CD4-positive, alpha-beta T cell treated with Interleukin-17A for 4 hours (primary cell): Measurements from ENCODE around the gene AMZ1.

ENCODE experiments used
- DNase-seq: peaks from one replicate; pipeline ENCODE4 v3.0.0-alpha.2; 2020; ENCODE audit warnings: mixed read lengths

Gene AMZ1

DNA sequence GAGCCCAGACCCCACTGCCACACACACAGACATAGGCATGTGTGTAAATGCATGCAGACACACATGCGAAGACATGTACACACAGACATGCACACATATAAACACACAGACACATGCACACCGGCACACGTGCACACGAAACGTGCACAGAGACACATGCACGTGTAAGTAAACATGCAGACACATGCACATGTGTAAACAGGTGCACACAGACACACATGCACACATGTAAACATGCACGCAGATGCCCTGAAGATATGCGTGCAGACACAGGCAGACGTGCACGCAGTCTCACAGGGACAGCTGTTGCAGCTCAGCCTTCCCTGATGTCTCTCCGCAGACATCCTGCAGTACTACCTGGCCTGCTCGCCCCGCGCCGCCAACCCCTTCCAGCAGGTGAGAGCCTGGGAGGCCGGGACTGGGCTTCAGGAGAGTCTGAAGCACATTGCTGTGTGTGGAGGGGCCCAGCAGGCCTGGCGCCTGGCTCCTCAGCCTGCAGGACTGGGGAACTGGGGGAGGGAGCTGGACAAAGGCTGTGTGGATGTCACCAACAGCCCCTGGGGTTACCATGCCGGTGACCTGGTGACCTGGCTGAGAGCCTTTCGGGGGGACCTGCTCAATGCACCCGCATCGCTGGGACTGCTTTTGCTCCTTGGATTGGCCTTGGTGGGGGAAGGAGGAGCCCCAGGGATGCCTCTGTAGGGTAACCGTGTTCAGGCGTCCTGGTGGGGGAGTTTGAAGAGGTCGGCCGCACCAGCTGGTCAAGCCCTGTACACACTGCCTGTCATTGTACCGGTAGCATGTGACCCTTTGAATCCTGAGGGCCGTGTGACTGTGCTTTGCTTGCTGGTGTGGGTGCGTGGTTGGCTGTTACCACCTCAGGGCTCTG is 35.9 kb upstream of the AMZ1 start:
- no peak for DNase-seq

DNA sequence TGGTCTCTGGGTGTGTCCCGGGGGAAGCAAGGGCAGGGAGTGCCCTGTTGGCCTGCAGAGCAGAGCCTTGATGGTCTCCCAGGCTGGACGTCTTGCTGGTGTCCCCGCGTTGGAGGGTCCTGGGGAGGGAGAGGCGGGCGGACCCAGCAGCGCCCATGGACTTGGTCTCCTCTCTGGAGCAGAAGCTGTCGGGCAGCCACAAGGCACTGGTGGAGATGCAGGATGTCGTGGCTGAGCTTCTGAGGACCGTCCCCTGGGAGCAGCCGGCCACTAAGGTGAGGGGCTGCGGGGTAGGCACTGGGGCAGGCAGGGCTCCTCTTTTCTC is 35.3 kb upstream of the AMZ1 start:
- no peak for DNase-seq

DNA sequence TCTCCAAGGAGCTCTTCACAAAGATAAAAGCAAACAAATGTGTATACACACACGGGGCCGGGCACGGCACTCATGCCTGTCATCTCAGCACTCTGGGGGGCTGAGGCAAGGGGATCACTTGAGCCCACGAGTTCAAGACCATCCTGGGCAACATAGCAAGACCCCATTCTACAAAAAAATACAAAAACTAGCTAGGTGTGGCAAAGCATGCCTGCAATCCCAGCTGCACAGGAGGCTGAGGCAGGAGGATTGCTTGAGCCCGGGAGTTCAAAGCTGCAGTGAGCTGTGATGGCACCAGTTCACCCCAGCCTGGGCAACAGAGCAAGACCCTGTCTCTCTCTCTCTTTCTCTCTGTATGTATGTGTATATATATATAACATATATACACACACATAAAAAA is 33.9 kb upstream of the AMZ1 start:
- DNase-seq, result no peak

DNA sequence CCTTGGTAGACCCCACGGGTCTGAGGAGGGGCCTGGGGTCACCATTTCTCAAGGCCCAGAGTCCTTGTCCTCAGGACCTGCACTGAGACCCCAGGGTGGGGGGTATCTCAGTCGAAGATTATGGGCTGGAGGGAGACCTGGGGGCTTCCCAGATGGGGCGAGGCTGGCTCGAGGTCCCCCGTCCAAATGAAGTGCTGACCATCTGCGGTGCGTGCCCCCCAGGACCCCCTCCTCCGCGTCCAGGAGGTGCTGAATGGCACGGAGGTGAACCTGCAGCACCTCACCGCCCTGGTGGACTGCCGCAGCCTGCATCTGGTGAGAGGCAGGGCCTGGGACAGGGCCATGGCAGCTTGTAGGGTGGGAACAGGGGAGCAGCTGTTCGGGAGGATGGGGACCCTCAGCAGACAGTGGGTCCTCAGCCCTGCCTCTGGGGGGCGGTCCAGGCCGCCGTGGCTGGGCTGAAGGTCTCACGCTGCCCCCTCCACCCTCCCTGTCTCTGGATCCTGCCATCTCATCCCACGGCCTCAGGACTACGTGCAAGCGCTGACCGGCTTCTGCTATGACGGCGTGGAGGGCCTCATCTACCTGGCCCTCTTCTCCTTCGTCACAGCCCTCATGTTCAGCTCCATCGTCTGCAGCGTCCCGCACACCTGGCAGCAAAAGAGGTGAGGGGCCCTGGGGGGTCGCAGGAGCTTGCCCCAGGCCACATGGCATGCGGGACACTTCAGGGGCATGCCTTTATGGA is 32.0 kb upstream of the AMZ1 start:
- no peak for DNase-seq

DNA sequence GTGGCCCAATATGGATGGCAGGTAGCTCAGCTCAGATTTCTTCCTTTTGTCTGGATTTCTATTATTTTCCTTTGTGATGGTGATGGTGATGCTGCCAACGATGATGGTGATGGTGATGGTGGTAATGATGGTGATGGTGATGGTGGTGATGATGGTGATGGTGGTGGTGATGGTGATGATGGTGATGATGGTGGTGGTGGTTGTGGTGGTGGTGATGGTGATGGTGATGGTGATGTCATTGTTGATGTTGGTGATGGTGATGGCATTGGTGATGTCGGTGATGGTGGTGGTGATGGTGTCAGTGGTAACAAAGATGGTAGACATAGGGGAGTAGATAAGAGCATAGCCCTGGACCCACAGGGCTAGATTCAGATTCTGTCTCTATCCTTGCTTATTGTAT is 30.8 kb upstream of the AMZ1 start:
- no peak for DNase-seq

DNA sequence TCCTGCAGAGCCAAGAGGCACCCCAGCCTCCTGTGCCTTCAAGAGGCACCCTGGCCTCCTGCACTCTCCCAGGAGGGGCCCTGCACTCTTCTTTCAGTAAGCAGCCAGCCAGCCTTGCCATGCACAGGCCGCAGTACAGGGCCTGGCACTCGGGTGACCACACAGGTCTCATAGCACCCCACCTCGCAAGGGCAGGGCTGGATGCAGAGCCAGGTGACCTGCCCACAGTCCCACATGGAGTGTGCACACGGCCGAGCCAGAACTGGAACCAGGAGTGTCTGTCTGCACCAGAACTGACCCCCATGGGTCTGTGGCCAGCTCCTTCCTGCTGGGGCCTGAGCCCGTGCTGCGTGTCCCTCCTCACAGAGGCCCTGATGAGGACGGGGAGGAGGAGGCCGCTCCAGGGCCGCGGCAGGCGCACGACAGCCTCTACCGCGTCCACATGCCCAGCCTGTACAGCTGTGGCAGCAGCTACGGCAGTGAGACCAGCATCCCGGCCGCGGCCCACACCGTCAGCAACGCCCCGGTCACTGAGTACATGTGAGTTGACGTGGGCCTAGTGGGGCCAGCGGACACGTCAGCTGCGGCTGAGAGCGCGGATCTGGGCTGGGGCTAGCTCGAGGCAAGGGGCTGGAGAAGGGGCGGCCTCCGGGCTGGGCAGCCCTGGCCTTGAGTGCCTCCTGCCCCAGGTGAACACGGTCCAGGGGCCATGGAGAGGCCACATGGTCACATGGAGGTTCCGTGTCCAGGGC is 29.9 kb upstream of the AMZ1 start:
- DNase-seq, result no peak

DNA sequence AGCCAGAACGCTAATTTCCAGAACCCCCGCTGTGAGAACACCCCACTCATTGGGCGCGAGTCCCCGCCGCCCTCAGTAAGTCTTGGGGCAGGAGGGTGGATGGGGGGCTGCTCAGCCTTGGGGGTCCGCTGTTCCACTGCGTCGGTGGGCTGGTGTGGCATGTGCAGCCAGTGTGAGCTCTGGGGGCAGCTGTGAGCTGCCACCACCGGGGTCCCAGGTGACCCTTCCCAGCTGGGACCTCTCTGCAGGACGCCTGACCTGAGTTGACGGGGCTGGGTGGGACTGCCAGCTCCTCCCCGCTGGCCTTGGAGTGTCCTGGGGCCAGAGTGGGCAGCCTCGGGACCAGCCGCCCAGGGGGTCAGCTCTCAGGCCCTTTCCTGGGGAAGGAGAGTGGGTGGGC is 29.1 kb upstream of the AMZ1 start:
- no peak for DNase-seq

DNA sequence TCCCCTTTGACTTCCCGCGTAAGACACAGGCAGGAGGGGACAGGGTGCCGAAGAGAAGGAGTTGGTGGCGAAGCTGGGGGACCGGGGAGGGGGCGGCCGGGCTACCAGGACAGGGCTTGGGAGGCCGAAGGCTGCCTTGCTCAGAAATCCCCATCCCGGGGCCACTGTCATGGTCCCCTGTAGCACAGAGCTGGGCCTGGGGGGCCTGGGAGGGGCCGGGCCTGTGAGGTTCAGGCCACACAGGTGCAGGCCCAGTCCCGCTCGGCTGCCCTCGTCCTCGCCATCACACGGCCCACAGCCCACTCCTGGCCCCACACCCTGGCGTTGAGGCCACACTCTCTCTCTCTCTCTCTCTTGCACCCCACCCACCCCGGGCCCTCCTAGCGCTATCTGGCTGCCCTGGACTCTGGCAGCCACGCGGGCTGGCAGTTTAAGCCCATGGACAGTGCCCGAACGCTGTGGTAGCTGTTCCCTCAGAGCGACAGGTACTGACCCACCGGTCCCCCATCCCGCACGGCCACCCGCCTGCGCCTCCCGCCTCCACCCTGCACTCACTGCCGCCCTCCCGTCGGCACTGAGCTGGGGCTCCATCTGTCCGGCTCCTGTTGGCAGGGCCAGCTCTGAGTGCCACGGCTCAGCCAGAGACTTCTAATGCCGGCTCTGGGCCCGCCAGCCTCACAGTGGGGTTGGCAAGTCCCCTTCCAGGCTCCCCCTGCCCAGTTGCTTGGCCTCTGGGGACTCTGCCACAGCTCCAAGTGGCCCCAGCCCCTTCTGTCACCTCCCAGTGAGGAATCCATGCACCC is 28.2 kb upstream of the AMZ1 start:
- no peak for DNase-seq

DNA sequence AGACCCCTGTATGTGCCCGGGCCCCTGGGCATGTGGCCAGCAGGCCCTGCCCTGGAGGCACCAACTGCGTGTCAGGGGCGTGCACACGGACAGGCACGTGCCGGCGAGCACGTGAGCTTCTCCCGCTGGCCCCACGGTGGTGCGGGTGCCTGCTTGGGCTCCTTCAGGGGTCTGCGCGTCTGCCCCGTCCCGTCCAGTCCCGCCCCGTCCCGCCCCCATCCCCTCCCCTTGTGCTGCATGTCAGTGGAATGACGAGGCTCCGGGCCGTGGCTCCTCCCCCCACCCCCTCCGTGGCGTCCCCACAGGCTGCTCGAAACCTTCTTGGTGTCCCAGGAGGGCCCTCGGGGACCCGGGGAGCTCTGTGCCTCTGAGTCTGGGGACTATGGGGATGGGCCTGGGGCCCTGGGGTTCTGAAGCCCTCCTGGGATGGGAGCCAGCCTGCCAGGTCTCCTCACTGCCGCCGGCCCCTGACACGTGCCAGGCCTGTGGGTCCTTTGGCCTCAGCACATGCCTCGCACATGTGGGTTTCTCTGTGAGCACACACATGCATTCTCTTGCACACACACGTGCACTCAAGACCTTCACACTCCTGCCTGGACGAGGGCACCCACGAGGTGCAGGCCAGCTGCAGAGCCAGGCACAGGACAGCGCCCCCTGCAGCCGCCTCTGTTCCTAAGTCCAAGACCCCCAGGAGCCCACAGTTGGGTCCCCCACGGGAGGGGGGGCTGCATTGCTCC is 27.5 kb upstream of the AMZ1 start:
- no peak for DNase-seq

DNA sequence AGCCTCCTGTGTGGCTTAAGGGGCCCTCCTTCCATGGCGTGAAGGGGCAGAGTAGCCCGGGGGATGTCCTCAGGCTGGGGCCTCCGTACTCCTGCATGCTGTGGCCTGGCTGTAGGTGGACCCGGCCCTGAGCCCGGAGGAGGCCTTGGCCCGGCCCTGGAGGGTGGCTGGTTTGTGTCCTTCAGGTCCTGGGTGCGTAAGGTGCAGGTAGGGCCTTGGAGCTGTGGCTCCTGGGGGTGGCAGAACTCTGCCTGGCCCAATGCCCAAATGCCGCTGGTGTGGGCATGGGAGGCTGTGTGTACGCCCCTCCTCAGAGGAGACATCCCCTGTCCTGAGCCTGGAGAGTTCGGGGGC is 26.9 kb upstream of the AMZ1 start:
- no peak for DNase-seq

DNA sequence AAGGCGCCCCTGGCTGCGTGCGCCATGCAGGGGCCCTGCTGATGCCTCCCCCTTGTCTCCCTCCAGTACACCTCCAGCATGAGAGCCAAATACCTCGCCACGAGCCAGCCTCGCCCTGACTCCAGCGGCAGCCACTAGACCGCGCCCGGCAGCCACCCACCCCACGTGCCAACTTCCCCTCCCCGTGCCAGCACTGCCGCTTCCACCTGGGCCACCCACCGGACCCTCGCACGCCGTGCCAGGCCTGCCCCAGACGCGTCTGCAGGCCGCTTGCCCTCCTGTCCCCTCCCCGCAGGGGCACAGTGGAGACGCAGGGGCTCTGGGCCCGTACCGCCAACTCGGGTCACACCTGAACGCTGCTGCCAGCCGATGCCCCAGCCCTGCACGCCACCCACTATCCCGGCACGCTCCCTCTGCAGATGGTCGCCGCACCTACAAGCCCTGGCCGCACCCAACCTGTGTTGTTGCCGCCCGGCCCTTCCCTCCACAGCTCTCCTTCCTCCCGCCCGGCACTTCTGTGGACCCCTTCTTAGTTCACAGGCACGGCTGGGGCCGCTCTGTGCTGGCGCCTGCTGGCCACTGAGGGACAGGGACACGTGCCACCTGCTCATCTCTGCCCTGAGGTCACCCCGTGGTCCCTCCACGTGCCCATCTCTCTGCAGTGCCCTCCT is 26.3 kb upstream of the AMZ1 start:
- DNase-seq, result no peak

DNA sequence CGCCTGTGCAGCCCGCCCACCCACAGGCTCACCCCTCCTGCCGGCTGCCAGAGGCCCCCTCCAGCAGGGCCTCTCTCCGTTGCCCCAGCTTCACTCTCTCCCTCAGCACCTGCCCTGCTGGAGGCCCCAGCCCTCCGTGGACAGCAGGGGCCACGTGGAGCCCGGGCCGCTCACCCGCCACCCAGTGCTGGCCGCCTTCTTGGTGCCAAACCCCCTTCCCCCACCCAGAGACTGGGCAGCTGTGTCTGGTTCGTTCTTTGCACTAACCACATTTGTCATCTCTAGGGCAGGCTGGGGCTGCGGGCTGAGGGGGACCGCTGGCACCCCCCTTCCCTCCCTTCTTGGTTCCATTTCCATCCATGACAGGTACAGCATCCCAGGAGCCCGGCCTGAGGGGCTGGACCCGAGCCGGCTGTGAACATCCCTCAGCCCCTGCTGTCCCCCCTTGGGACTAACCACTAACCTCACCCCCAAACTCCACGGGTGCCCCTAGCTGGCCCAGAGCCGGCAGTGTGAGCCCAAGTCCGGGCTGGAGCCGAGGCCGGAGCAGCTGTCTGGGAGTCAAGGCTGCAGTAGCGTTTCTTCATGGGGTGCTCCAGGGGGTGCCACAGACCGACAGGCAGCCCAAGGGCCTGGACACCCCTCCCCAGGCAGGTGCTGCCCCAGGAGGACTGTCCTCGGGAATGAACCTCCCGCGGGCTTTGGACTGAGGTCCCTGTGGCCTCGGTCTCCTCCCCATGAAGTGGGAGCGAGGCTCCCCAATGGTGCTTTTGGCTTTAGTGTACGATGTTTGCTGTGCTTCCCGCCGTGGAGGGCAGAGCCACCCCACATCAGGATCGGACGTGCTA is 25.5 kb upstream of the AMZ1 start:
- no peak for DNase-seq

DNA sequence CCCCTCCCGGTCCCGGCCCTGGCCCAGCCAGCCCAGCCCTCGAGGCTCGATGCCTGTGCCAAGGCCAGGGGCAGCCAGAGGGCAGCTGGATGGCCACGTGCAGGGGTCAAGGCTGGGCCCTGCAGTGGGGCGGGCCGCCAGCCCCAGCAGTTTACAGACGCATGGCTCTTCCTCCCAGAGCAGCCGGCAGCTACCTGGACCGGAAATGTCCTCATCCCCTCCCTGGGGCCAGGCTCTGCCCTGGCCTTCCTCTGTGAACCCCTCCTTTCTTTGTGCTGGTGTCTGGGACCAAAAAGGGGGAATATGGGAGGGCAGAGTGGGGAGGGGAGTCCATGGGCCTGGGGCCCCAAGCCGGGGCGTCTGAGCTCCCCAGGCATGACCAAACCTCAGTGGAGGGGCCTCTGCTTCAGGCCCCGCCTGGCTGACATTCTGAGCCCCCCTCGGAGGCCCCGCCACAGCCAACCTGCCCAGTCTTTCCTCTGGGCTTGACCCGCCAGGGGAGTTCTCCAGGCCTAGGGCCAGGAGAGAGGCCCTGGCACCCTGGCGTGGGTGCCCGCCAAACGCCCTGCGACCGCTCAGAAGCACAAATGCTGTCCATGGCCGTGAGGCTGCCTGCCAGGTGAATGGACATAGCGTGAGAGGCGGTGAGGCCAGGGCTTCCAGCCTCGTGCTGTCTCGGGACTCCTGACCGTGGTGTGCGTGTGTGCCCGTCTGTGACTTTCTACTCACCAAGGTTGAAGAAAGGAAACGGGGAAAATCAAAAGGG is 24.7 kb upstream of the AMZ1 start:
- no peak for DNase-seq

DNA sequence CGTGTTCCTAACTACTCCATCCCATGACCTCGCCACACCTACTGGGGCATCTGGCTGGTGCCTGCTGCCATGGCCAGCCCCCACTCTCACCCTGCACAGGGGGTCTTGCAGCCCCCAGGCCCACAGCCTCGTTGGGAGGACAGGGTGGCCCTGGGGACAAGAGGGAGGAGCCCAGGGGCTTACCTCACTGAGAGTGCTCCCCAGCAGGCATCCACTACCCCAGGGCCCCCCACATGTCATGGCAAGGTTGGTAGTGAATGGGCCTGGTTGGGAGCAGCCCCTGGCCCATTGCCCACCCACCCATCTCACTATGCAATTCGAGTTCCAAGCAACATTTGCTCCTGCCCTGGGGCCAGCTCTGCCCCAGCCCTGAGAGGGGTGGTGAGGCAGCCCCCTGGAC is 24.0 kb upstream of the AMZ1 start:
- no peak for DNase-seq

DNA sequence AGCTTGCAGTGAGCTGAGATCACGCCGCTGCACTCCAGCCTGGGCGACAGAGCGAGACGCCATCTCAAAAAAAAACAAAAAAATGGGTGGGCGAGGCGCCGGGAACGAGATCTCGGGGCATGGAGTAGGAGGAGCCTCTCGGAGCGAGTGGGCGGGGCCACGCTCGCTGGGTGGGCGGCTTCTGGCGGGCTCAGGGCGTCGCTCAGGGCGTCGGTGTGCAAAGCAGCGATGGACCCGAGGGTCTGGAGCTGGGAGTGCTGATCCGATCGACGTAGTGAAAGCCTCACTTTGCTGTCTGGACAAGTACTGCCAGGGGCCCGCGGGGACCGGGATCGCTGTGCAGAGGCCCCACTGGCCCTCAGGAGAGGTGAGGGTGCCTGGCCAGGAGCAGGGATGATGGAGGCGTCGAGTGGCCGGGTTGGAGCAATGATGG is 22.6 kb upstream of the AMZ1 start:
- no peak for DNase-seq

DNA sequence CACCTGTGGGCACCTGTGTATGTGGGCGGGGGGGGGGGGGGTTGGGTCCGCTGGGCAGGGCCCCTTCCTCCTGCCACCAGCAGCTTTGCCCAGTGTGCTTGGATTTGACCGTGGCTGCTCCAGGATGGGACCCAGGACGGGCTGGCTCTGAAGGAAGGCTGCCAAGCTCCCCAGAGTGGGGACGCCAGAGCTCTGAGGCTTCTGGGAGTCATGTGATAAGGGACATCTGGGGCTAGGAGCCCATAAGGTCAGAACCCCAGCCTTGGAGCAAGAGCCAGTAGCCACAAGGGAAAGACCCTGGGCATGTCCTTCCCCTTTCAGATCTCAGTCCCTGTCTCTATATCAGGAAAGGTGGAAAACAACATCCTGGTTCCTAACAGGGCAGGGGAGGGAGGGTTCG is 21.8 kb upstream of the AMZ1 start:
- DNase-seq, result no peak

DNA sequence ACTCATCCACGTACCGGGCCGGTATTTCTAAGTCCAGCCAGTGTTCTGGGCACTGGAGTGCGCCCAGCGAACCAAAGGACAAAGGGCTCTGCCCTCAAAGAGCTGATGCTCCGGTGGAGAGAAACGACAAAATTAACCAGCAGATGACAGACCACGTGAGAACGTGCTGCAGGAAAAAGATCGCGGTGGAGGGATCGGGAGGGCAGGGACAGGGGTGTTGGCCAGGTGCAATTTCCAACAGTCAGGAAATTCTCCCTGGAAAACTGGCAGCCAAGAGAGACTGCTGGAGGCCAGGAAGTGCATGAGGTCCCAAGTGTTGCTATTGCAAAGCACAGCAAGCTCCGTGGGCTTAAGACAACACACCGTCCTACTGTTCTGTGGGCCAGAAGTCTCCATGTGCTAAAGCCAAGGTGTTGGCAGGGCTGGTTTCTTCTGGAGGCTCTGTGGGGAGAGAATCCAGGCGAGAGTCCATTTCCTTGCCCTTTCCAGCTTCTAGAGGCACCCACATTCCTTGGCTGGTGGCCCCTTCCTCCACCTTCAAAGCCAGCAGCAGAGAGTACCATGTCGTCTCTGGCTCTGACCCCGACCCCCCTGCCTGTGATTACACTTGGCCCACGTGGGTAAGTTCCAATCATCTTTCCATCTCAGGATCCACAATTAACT is 21.3 kb upstream of the AMZ1 start:
- DNase-seq, result no peak

DNA sequence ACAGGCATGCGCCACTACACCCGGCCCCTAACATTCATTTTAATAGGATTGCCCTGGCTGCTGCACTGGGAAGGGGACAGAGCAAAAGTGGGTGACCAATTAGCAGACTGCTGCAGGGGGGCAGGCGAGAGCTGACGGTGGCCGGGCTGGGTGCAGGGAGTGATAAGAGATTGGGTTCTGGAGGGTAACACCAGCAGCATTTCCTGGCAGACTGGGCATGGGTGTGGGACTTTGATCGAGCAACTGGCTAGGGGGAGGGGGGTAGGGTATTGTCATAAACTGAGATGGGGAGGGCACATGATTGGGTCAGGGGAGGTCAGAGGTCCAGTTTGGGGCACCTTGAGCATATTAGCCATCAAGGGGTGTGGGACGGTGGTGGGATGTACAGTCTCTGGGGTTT is 20.2 kb upstream of the AMZ1 start:
- DNase-seq, result no peak

DNA sequence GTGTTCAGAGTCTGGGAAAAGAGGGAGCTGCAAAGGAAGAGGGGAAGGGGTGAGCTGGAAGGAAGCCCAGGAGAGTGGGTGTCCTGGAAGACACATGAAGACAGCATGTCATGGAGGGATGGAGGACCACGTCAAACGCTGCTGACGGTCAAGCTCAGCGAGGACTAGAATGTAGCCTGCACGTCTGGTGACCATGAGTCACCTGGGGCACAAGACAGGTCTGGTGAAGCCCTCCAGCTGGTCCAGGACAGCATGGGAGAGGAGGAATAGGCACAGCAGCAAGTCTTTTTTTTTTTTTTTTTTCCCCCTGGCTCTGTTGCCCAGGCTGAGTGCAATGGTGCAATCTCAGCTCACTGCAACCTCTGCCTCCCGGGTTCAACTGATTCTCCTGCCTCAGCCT is 19.6 kb upstream of the AMZ1 start:
- no peak for DNase-seq
